Measurements from ENCODE around the gene MACROH2A2. TPM values are rescaled to one million over a fixed set of nuclear protein-coding genes. Genes with fewer than 3 reads are reported as not detected.

Gene MACROH2A2
- total and polyA plus RNA-seq, 10 donors: 1.2 to 4.9 (median 3.1) TPM

GRCh38 chr10:70124415-70124814 is 71.8 kb downstream of the MACROH2A2 start:
- intact Hi-C loops (cut with DNase I; ENCODE audit: low total_unique reads): no loop called here
- Histone ChIP-seq H3K4me1 (peaks cover 0 to 7% (median 0%) of the 10 kb centered on the region in 6 donors), H3K9me3 (no peaks in the 10 kb centered on the region), H3K27ac (no peak overlapping the region), H3K27me3 (replicated peaks in 1 of 7) (no peaks in the 10 kb centered on the region), H3K36me3 (peaks cover 0 to 48% (median 5%) of the 10 kb centered on the region in 6 donors), H3K4me3 (no peak overlapping the region)
- 95 to 100% (median 95%) methylated on average over 1 of the region's 1 CpG for WGBS, 5 donors
- TF ChIP-seq POLR2AphosphoS5 (IDR thresholded peaks at IDR 0.05): no peak
- TF ChIP-seq CTCF (IDR thresholded peaks at IDR 0.05 in 8 of 11, conservative IDR thresholded peaks at IDR 0.05 in 3 of 11): no peak
- TF ChIP-seq POLR2A (IDR thresholded peaks at IDR 0.05): no peak
- DNase-seq: no peak

- H3K4me1 ChIP-seq: peaks cover 0 to 7% (median 0%) of the 10 kb centered on the region in 6 donors
- WGBS, 5 donors: 88 to 99% (median 95%) methylated on average over 3 of the region's 3 CpGs
Measured at GRCh38 chr10:70124918-70125317, 72.3 kb downstream of the MACROH2A2 start.

GRCh38 chr10:70125918-70126552 is 73.4 kb downstream of the MACROH2A2 start:
- DNase-seq: peak; percentile 51
- Histone ChIP-seq H3K9me3 (no peaks in the 10 kb centered on the region), H3K36me3 (peaks cover 0 to 32% (median 0%) of the 10 kb centered on the region in 6 donors), H3K4me3 (no peak overlapping the region), H3K27ac (no peak overlapping the region), H3K4me1 (peaks cover 0 to 9% (median 1%) of the 10 kb centered on the region in 6 donors), H3K27me3 (replicated peaks in 1 of 7) (no peaks in the 10 kb centered on the region)
- WGBS, 5 donors: 34 to 57% (median 43%) methylated on average over 5 of the region's 5 CpGs
- no peak for TF ChIP-seq CTCF (IDR thresholded peaks at IDR 0.05 in 8 of 11, conservative IDR thresholded peaks at IDR 0.05 in 3 of 11)
- no peak for TF ChIP-seq POLR2A (IDR thresholded peaks at IDR 0.05)
- no peak for TF ChIP-seq POLR2AphosphoS5 (IDR thresholded peaks at IDR 0.05)
- intact Hi-C loops (cut with DNase I; ENCODE audit: low total_unique reads): no loop called here

More at GRCh38 chr10:70124918-70125317, 72.3 kb downstream of the MACROH2A2 start:
- Histone ChIP-seq H3K4me3 (no peak overlapping the region), H3K36me3 (peaks cover 0 to 43% (median 3%) of the 10 kb centered on the region in 6 donors), H3K27ac (no peak overlapping the region), H3K9me3 (no peaks in the 10 kb centered on the region), H3K27me3 (replicated peaks in 1 of 7) (no peaks in the 10 kb centered on the region)
- no peak for DNase-seq
- intact Hi-C loops (cut with DNase I; ENCODE audit: low total_unique reads): no loop called here
- TF ChIP-seq POLR2A (IDR thresholded peaks at IDR 0.05) (no peak), CTCF (IDR thresholded peaks at IDR 0.05 in 8 of 11, conservative IDR thresholded peaks at IDR 0.05 in 3 of 11) (no peak), POLR2AphosphoS5 (IDR thresholded peaks at IDR 0.05) (no peak)

GRCh38 chr10:70126700-70127395 is 74.2 kb downstream of the MACROH2A2 start:
- Histone ChIP-seq H3K36me3 (peaks cover 0 to 27% (median 0%) of the 10 kb centered on the region in 6 donors), H3K4me3 (no peak overlapping the region), H3K9me3 (no peaks in the 10 kb centered on the region), H3K4me1 (peaks cover 0 to 18% (median 9%) of the 10 kb centered on the region in 6 donors), H3K27me3 (replicated peaks in 1 of 7) (no peaks in the 10 kb centered on the region), H3K27ac (no peak overlapping the region)
- 93 to 98% (median 96%) methylated on average over 8 to 15 of the region's 15 CpGs for WGBS, 5 donors
- peak; percentile 54 for DNase-seq
- intact Hi-C loops (cut with DNase I; ENCODE audit: low total_unique reads): no loop called here
- TF ChIP-seq CTCF (IDR thresholded peaks at IDR 0.05 in 8 of 11, conservative IDR thresholded peaks at IDR 0.05 in 3 of 11) (no peak), POLR2A (IDR thresholded peaks at IDR 0.05) (no peak)
